ENCODE results near the gene RRAGC.

DNA sequence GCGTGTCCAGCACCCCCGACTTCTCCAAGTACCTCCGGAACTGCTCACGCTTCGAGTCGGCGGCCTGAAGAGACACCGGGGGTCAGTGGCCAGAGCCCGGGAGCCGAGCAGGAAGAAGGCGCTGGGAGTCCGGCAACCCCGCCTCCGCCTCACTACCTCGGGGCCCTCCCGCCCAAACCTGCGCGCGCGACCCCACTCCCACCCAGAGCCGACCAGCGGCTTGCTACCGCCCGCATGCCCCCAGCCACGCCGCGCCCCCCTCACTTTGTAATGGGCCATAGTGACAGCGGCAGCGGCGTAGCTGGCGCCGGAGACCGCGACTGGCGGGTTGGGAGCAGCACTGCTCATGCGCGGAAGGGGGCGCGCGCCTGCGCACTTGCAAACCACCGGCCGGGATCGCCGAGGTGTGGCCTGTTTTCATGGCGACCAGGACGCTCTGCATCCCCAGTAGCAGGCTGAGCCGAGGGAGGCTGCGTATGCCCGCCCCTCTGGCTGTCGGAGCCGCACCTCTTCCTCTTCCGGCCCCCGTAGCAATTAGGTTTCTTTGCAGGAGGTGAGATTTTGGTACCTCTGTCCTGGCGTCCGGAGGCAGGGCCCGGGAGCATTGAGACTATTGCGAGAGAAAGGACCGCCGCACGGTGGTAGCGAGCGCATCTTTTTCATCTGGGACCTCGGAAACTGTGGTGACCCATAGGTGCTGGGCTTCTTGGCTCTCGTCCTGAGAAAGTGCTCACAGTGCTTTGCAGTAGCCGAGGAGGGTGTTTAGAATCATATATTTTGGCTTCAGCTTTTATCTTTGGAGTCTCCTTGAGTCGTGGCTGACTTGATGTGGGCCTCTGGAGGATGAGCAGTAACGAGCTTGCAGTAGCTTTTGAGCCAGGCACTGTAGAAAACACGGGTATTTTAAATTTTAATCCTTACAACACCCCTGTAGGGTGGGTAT lies 13.7 kb upstream of the RRAGC start, which contains the start of gene MYCBP:
- TF ChIP-seq POLR2A (IDR thresholded peaks at IDR 0.05), result peak in 1 of 4 donors; percentile 69
- TF ChIP-seq CTCF (IDR thresholded peaks at IDR 0.05), result peak in 5 of 6 experiments; percentile 12 to 48 (median 27)

Measured in esophagus squamous epithelium (tissue), 4 donors.